Keratinocyte (primary cell): ENCODE data around the gene HNF1B. TPM values are rescaled to one million over a fixed set of nuclear protein-coding genes. Genes with fewer than 3 reads are reported as not detected.

Experiments used
- DNase-seq: peaks from one replicate; pipeline ENCODE4 v3.0.0-alpha.2; 2011; ENCODE audit warnings: low read depth, missing footprints, low spot score
- FAIRE-seq: peaks from 2 replicates; lab custom pipeline; 2011; peaks lifted over from hg19 to GRCh38; lab: Jason Lieb, UNC
- H2AFZ ChIP-seq: 2 replicates; pipeline ENCODE4 v1.6.0; 2012; ENCODE audit warnings: low read length, control low read depth, inconsistent platforms; ENCODE audit not compliant: control insufficient read depth
- H3K27ac ChIP-seq: 2 replicates; pipeline ENCODE4 v1.5.1; 2011; ENCODE audit warnings: low read length; ENCODE audit not compliant: control insufficient read depth, insufficient read depth
- H3K27me3 ChIP-seq: 3 replicates; pipeline ENCODE4 v1.6.0; 2011; ENCODE audit warnings: low read length; ENCODE audit not compliant: control insufficient read depth, insufficient read depth; ENCODE audit errors: extremely low read depth
- H3K36me3 ChIP-seq, 2 experiments: 2 replicates in 1 of 2; 3 replicates in 1 of 2; pipeline ENCODE4 v1.5.1; 2011; ENCODE audit warnings: low read length in 2 of 2, mild to moderate bottlenecking in 1 of 2; ENCODE audit not compliant: control insufficient read depth in 2 of 2, insufficient read depth in 2 of 2; ENCODE audit errors: extremely low read depth in 1 of 2
- H3K4me1 ChIP-seq: 3 replicates; pipeline ENCODE4 v1.5.1; 2011; ENCODE audit warnings: low read length; ENCODE audit not compliant: control insufficient read depth, insufficient read depth; ENCODE audit errors: extremely low read depth
- H3K4me2 ChIP-seq: 3 replicates; pipeline ENCODE4 v1.6.0; 2011; ENCODE audit warnings: low read depth, low read length; ENCODE audit not compliant: control insufficient read depth, insufficient read depth; ENCODE audit errors: extremely low read depth
- H3K4me3 ChIP-seq, 3 experiments: fragments of 200-600 bp in 1 of 3; sonication (generic) in 1 of 3; 2 replicates in 2 of 3; 3 replicates in 1 of 3; pipeline ENCODE4 v1.5.1; 2011 to 2016; ENCODE audit warnings: low read length in 3 of 3, mild to moderate bottlenecking in 3 of 3, control low read depth in 2 of 3, inconsistent platforms in 1 of 3, low read depth in 1 of 3, mixed read lengths in 1 of 3, mixed run types in 1 of 3, moderate library complexity in 1 of 3; ENCODE audit not compliant: control insufficient read depth in 2 of 3, insufficient read depth in 2 of 3; ENCODE audit errors: extremely low read depth in 1 of 3
- H3K79me2 ChIP-seq: 2 replicates; pipeline ENCODE4 v1.6.0; 2012; ENCODE audit warnings: low read length; ENCODE audit not compliant: control insufficient read depth, insufficient read depth
- H3K9ac ChIP-seq: 3 replicates; pipeline ENCODE4 v1.6.0; 2011; ENCODE audit warnings: low read length; ENCODE audit not compliant: control insufficient read depth, insufficient read depth; ENCODE audit errors: extremely low read depth
- H3K9me1 ChIP-seq: 3 replicates; pipeline ENCODE4 v1.6.0; 2011; ENCODE audit warnings: low read length; ENCODE audit not compliant: control insufficient read depth, insufficient read depth; ENCODE audit errors: extremely low read depth
- H3K9me3 ChIP-seq: 2 replicates; pipeline ENCODE4 v1.5.1; 2012; ENCODE audit warnings: low read depth, low read length; ENCODE audit not compliant: control insufficient read depth
- H4K20me1 ChIP-seq: 3 replicates; pipeline ENCODE4 v1.6.0; 2011; ENCODE audit warnings: low read length; ENCODE audit not compliant: control insufficient read depth, insufficient read depth; ENCODE audit errors: extremely low read depth
- CTCF ChIP-seq, 3 experiments: IDR thresholded peaks in 1 of 3; conservative IDR thresholded peaks in 1 of 3; optimal IDR thresholded peaks in 1 of 3; 2 replicates in 2 of 3; 3 replicates in 1 of 3; pipeline versions ENCODE3 to v1.5.1; 2011; ENCODE audit warnings: low read length in 3 of 3, mild to moderate bottlenecking in 3 of 3, moderate library complexity in 2 of 3, control low read depth in 1 of 3, inconsistent platforms in 1 of 3; ENCODE audit not compliant: insufficient read depth in 2 of 3; ENCODE audit errors: extremely low read depth in 1 of 3
- EZH2 ChIP-seq: IDR thresholded peaks from one replicate; pipeline ENCODE4 v1.6.1; 2012; ENCODE audit warnings: inconsistent platforms, mild to moderate bottlenecking, low read length, moderate library complexity
- dilution Hi-C: fragments of 300-500 bp; cut with MboI; formaldehyde crosslinking; loops from one replicate; pipeline ENCODE4 v1.7.0; 2020; ENCODE audit warnings: low sequenced_read_pairs; ENCODE audit not compliant: extremely low pct_ligation_motif_present
- polyA plus RNA-seq, 5 experiments: library from polyadenylated mRNA; depleted of rRNA in 3 of 5; stranded (reverse) in 3 of 5; stranded (forward) in 1 of 5; unstranded in 1 of 5; fragments of >200 nt; gene quantifications; 1 replicate in 1 of 5; 2 replicates in 3 of 5; 3 replicates in 1 of 5; pipeline versions ENCODE4 v1.2.1 to v1.2.3, GENCODE V29; 2011 to 2012; ENCODE audit warnings: missing spikeins in 2 of 5, low read depth in 1 of 5, low replicate concordance in 1 of 5

The HNF1B gene
- polyA plus RNA-seq, 1 donor (not counting 4 experiments of a cell fraction or from before 2014, with no cell fraction given) = not detected

- Histone ChIP-seq H3K27me3 (peaks cover 27% of the 10 kb centered on the region), H2AFZ (no peak overlapping the region), H3K36me3 (no peaks in the 10 kb centered on the region), H3K9me1 (no peaks in the 10 kb centered on the region), H3K27ac (no peak overlapping the region), H3K79me2 (no peaks in the 10 kb centered on the region), H3K9me3 (no peaks in the 10 kb centered on the region), H3K9ac (no peak overlapping the region), H4K20me1 (no peaks in the 10 kb centered on the region), H3K4me1 (peaks cover 3% of the 10 kb centered on the region), H3K4me2 (no peak overlapping the region), H3K4me3 (no peak overlapping the region)
- no peak for TF ChIP-seq CTCF (optimal IDR thresholded peaks at IDR 0.05 in 1 of 3, IDR thresholded peaks at IDR 0.05 in 1 of 3, conservative IDR thresholded peaks at IDR 0.05 in 1 of 3; ENCODE audit: extremely low read depth in 1 of 3, insufficient read depth in 2 of 3, low read length in 3 of 3)
- TF ChIP-seq EZH2 = no peak
- FAIRE-seq (no peak), DNase-seq (no peak)
- dilution Hi-C loops = no loop called here
Measured at GRCh38 chr17:37750292-37750691, 5.4 kb upstream of the HNF1B start.

- H3K4me1 ChIP-seq = peaks cover 7% of the 10 kb centered on the region
- no peaks in the 10 kb centered on the region for H3K36me3 ChIP-seq
- no peaks in the 10 kb centered on the region for H3K9me1 ChIP-seq
- TF ChIP-seq EZH2 (no peak), CTCF (optimal IDR thresholded peaks at IDR 0.05 in 1 of 3, IDR thresholded peaks at IDR 0.05 in 1 of 3, conservative IDR thresholded peaks at IDR 0.05 in 1 of 3; ENCODE audit: extremely low read depth in 1 of 3, insufficient read depth in 2 of 3, low read length in 3 of 3) (no peak)
- dilution Hi-C loops = no loop called here
- H4K20me1 ChIP-seq = no peaks in the 10 kb centered on the region
- no peak overlapping the region for H3K4me2 ChIP-seq
- no peak for FAIRE-seq
- no peak overlapping the region for H3K9ac ChIP-seq
- no peak overlapping the region for H3K4me3 ChIP-seq
- no peak overlapping the region for H3K27ac ChIP-seq
- H3K79me2 ChIP-seq = no peaks in the 10 kb centered on the region
- H3K9me3 ChIP-seq = no peaks in the 10 kb centered on the region
- H2AFZ ChIP-seq = no peak overlapping the region
- peaks cover 58% of the 10 kb centered on the region for H3K27me3 ChIP-seq
- no peak for DNase-seq
Measured at GRCh38 chr17:37747222-37747621, 2.4 kb upstream of the HNF1B start.
